Uterus (tissue), 4 donors: ENCODE results near the gene RITA1. TPM values are rescaled to one million over a fixed set of nuclear protein-coding genes. Genes with fewer than 3 reads are reported as not detected.
"Not testable (repeated sequence)": the region's sequence is repeated elsewhere in the genome, so short reads cannot be mapped to it uniquely, and the experiment has no call there.

Source experiments
- DNase-seq, 2 donors: peaks; one replicate each; pipeline ENCODE4 v3.0.0-alpha.2; 2019 to 2020
- H3K27ac ChIP-seq, 2 donors: fragments of 200-600 bp; sonication (generic); 1 replicate in 1 of 2; 2 replicates in 1 of 2; pipeline ENCODE4 v1.5.1; 2016 to 2018
- H3K27me3 ChIP-seq, 2 donors: fragments of 200-600 bp; sonication (generic); one replicate each; pipeline ENCODE4 v1.5.1; 2018 to 2019; ENCODE audit warnings: control low read depth in 1 of 2
- H3K36me3 ChIP-seq, 2 donors: fragments of 200-600 bp; sonication (generic); one replicate each; pipeline ENCODE4 v1.5.1; 2019; ENCODE audit warnings: control low read depth in 1 of 2
- H3K4me1 ChIP-seq, 2 donors: fragments of 200-600 bp; sonication (generic); one replicate each; pipeline ENCODE4 v1.5.1; 2018 to 2019; ENCODE audit warnings: control low read depth in 1 of 2
- H3K4me3 ChIP-seq, 2 donors: fragments of 200-600 bp; sonication (generic); 1 replicate in 1 of 2; 2 replicates in 1 of 2; pipeline ENCODE4 v1.5.1; 2018 to 2019; ENCODE audit warnings: mild to moderate bottlenecking in 1 of 2
- H3K9me3 ChIP-seq, 2 donors: fragments of 200-600 bp; sonication (generic); one replicate each; pipeline ENCODE4 v1.5.1; 2019; ENCODE audit warnings: control low read depth in 1 of 2
- CTCF ChIP-seq, 4 experiments: fragments of 200-600 bp in 2 of 4; fragments of 450-650 bp in 2 of 4; sonication (generic) in 2 of 4; IDR thresholded peaks; one replicate each; pipeline ENCODE4 v1.5.1; 2016 to 2019; ENCODE audit warnings: antibody characterized with exemption in 4 of 4, mild to moderate bottlenecking in 2 of 4, moderate library complexity in 1 of 4
- POLR2A ChIP-seq, 2 donors: fragments of 450-650 bp; IDR thresholded peaks; one replicate each; pipeline ENCODE4 v1.6.1; 2016; ENCODE audit warnings: antibody characterized with exemption in 2 of 2, mild to moderate bottlenecking in 1 of 2, moderate library complexity in 1 of 2
- intact Hi-C: fragments of 100-400 bp; cut with DNase I; formaldehyde crosslinking; loops from one replicate; pipeline ENCODE4 v1.15.1; 2023; ENCODE audit warnings: low total_unique reads
- total RNA-seq, 4 donors: library from RNA; depleted of rRNA in 3 of 4; stranded (reverse); fragments of >200 nt in 3 of 4; gene quantifications; one replicate each; pipeline versions ENCODE4 v1.1.0 to v1.2.4, GENCODE V29; 2014 to 2023
- donor health status: DM: yes; HTN: yes; CAD: no.

Gene RITA1
- total RNA-seq, 4 donors from 2014 or later = 5.0 to 19.0 (median 11.0) TPM

GRCh38 chr12:113203852-113204760 is 18.6 kb downstream of the RITA1 start:
- H3K36me3 ChIP-seq = no peaks in the 10 kb centered on the region
- H3K4me1 ChIP-seq = no peaks in the 10 kb centered on the region
- intact Hi-C loops = no loop called here
- H3K27ac ChIP-seq = no peak overlapping the region
- TF ChIP-seq POLR2A (IDR thresholded peaks at IDR 0.05) (no peak), CTCF (IDR thresholded peaks at IDR 0.05) (no peak)
- H3K27me3 ChIP-seq = no peaks in the 10 kb centered on the region
- no peak overlapping the region for H3K4me3 ChIP-seq
- no peak for DNase-seq
- H3K9me3 ChIP-seq = no peaks in the 10 kb centered on the region

- no peaks in the 10 kb centered on the region for H3K9me3 ChIP-seq
- no peak overlapping the region for H3K27ac ChIP-seq
- H3K4me1 ChIP-seq = no peaks in the 10 kb centered on the region
- intact Hi-C loops = no loop called here
- TF ChIP-seq POLR2A (IDR thresholded peaks at IDR 0.05) (no peak), CTCF (IDR thresholded peaks at IDR 0.05) (no peak)
- H3K36me3 ChIP-seq = no peaks in the 10 kb centered on the region
- DNase-seq = no peak
- H3K27me3 ChIP-seq = no peaks in the 10 kb centered on the region
- H3K4me3 ChIP-seq = no peak overlapping the region
Observed at GRCh38 chr12:113204804-113205203, 19.3 kb downstream of the RITA1 start.

- DNase-seq, intact Hi-C loops, H3K36me3 ChIP-seq, H3K27ac ChIP-seq, H3K27me3 ChIP-seq, H3K9me3 ChIP-seq, H3K4me1 ChIP-seq, H3K4me3 ChIP-seq: not testable (repeated sequence)
Observed at GRCh38 chr12:113206802-113207201, 21.3 kb downstream of the RITA1 start.

GRCh38 chr12:113207613-113208040 is 22.1 kb downstream of the RITA1 start:
- H3K9me3 ChIP-seq = no peaks in the 10 kb centered on the region
- no peak for DNase-seq
- TF ChIP-seq POLR2A (IDR thresholded peaks at IDR 0.05) (no peak), CTCF (IDR thresholded peaks at IDR 0.05) (no peak)
- no peaks in the 10 kb centered on the region for H3K36me3 ChIP-seq
- no peak overlapping the region for H3K27ac ChIP-seq
- no peak overlapping the region for H3K4me3 ChIP-seq
- no peaks in the 10 kb centered on the region for H3K27me3 ChIP-seq
- no peaks in the 10 kb centered on the region for H3K4me1 ChIP-seq
- intact Hi-C loops = no loop called here

GRCh38 chr12:113208041-113208934 is 22.8 kb downstream of the RITA1 start:
- Histone ChIP-seq H3K36me3 (no peaks in the 10 kb centered on the region), H3K4me1 (no peaks in the 10 kb centered on the region), H3K9me3 (no peaks in the 10 kb centered on the region), H3K27me3 (no peaks in the 10 kb centered on the region), H3K27ac (no peak overlapping the region), H3K4me3 (no peak overlapping the region)
- intact Hi-C loops = no loop called here
- TF ChIP-seq CTCF (IDR thresholded peaks at IDR 0.05) (no peak), POLR2A (IDR thresholded peaks at IDR 0.05) (no peak)
- DNase-seq = no peak
